ENCODE measurements around the gene NKTR.

NKTR gene

GRCh38 chr3:42688487-42689420 is 88.3 kb downstream of the NKTR start:
- H3K4me3 ChIP-seq (ENCODE audit: low read depth, low read length): no peak overlapping the region
- DNase-seq (ENCODE audit: low read depth): no peak

- DNase-seq (ENCODE audit: low read depth): no peak
- H3K4me3 ChIP-seq (ENCODE audit: low read depth, low read length): no peak overlapping the region
These were observed 89.0 kb downstream of the NKTR start for GRCh38 chr3:42689421-42690014.

GRCh38 chr3:42690191-42690590 is 89.7 kb downstream of the NKTR start:
- no peak overlapping the region for H3K4me3 ChIP-seq (ENCODE audit: low read depth, low read length)
- DNase-seq (ENCODE audit: low read depth): no peak

- no peak for DNase-seq (ENCODE audit: low read depth)
- H3K4me3 ChIP-seq (ENCODE audit: low read depth, low read length): no peak overlapping the region
These were observed 90.5 kb downstream of the NKTR start for GRCh38 chr3:42690766-42691680.

GRCh38 chr3:42691816-42692666 is 91.6 kb downstream of the NKTR start:
- DNase-seq (ENCODE audit: low read depth): no peak
- no peak overlapping the region for H3K4me3 ChIP-seq (ENCODE audit: low read depth, low read length)

GRCh38 chr3:42692667-42693529 is 92.4 kb downstream of the NKTR start:
- DNase-seq (ENCODE audit: low read depth): no peak
- H3K4me3 ChIP-seq (ENCODE audit: low read depth, low read length): no peak overlapping the region

GRCh38 chr3:42693530-42693930 is 93.0 kb downstream of the NKTR start:
- H3K4me3 ChIP-seq (ENCODE audit: low read depth, low read length): no peak overlapping the region
- no peak for DNase-seq (ENCODE audit: low read depth)

- no peak overlapping the region for H3K4me3 ChIP-seq (ENCODE audit: low read depth, low read length)
- DNase-seq (ENCODE audit: low read depth): no peak
These were observed 93.9 kb downstream of the NKTR start for GRCh38 chr3:42694366-42694765.

- H3K4me3 ChIP-seq (ENCODE audit: low read depth, low read length): no peak overlapping the region
- DNase-seq (ENCODE audit: low read depth): no peak
These were observed 96.1 kb downstream of the NKTR start for GRCh38 chr3:42696356-42697288.

GRCh38 chr3:42697289-42698051 is 97.0 kb downstream of the NKTR start:
- DNase-seq (ENCODE audit: low read depth): no peak
- H3K4me3 ChIP-seq (ENCODE audit: low read depth, low read length): no peak overlapping the region

All from skeletal muscle cell (primary cell).